H1 (cell line): ENCODE results near the gene U2AF1L4. TPM values are rescaled to one million over a fixed set of nuclear protein-coding genes. Genes with fewer than 3 reads are reported as not detected.
"Not testable (repeated sequence)": the region's sequence is repeated elsewhere in the genome, so short reads cannot be mapped to it uniquely, and the experiment has no call there.

ENCODE experiments used
- CTCF ChIA-PET: fragments of 300-600 bp; sonication (Branson Sonifier 250); formaldehyde crosslinking; loops from one replicate; lab custom pipeline; 2021; ENCODE audit not compliant: partially characterized antibody; lab: Charles Lee
- POLR2A ChIA-PET: fragments of 300-600 bp; sonication (Branson Sonifier 250); formaldehyde crosslinking; loops from one replicate; lab custom pipeline; 2021; ENCODE audit warnings: inconsistent platforms; ENCODE audit not compliant: partially characterized antibody; lab: Charles Lee
- DNase-seq, 2 experiments: peaks; one replicate each; pipeline versions ENCODE4 v3.0.0 to v3.0.0-alpha.2; 2010 to 2022; ENCODE audit warnings: low spot score in 2 of 2, low read depth in 1 of 2, mixed read lengths in 1 of 2
- FAIRE-seq: peaks from 2 replicates; lab custom pipeline; 2011; peaks lifted over from hg19 to GRCh38; lab: Jason Lieb, UNC
- H2AFZ ChIP-seq: 2 replicates; pipeline ENCODE4 v1.8.1; 2012; ENCODE audit warnings: low read length, inconsistent platforms
- H2AK5ac ChIP-seq: 2 replicates; pipeline ENCODE4 v1.6.1; 2013; ENCODE audit warnings: low read depth, low read length
- H2BK120ac ChIP-seq: replicated peaks from 2 replicates; pipeline ENCODE3; 2013; ENCODE audit warnings: low read depth, low read length, inconsistent platforms
- H2BK12ac ChIP-seq: 2 replicates; pipeline ENCODE4 v1.6.1; 2013; ENCODE audit warnings: low read depth, low read length
- H2BK15ac ChIP-seq: 2 replicates; pipeline ENCODE4 v1.6.1; 2013; ENCODE audit warnings: low read length
- H2BK20ac ChIP-seq: 2 replicates; pipeline ENCODE4 v1.6.1; 2013; ENCODE audit warnings: low read length
- H2BK5ac ChIP-seq: 2 replicates; pipeline ENCODE4 v1.6.1; 2013; ENCODE audit warnings: low read depth, low read length
- H3K14ac ChIP-seq: 2 replicates; pipeline ENCODE4 v1.6.1; 2013; ENCODE audit warnings: inconsistent platforms; ENCODE audit not compliant: insufficient read length
- H3K18ac ChIP-seq: 2 replicates; pipeline ENCODE4 v1.6.1; 2013; ENCODE audit warnings: low read length; ENCODE audit errors: extremely low read depth
- H3K23ac ChIP-seq: 2 replicates; pipeline ENCODE4 v1.6.1; 2013; ENCODE audit warnings: inconsistent platforms; ENCODE audit not compliant: insufficient read length
- H3K23me2 ChIP-seq: 2 replicates; pipeline ENCODE4 v1.6.1; 2013; ENCODE audit warnings: low read depth, low read length
- H3K27ac ChIP-seq: 2 replicates; pipeline ENCODE4 v1.6.1; 2011; ENCODE audit warnings: low read depth, low read length, inconsistent platforms
- H3K27me3 ChIP-seq, 4 experiments: replicated peaks in 1 of 4; 1 replicate in 1 of 4; 2 replicates in 3 of 4; pipeline versions ENCODE4 v1.6.1 to v1.8.1; 2011 to 2013; ENCODE audit warnings: low read length in 3 of 4, mild to moderate bottlenecking in 3 of 4, inconsistent platforms in 2 of 4, mixed read lengths in 2 of 4, moderate library complexity in 1 of 4; ENCODE audit not compliant: control insufficient read depth in 3 of 4, insufficient read depth in 3 of 4; ENCODE audit errors: extremely low read depth in 1 of 4
- H3K36me3 ChIP-seq, 4 experiments: 2 replicates each; pipeline versions ENCODE4 v1.6.1 to v1.8.1; 2011 to 2013; ENCODE audit warnings: mild to moderate bottlenecking in 4 of 4, low read length in 3 of 4, moderate library complexity in 2 of 4, control low read depth in 1 of 4, inconsistent platforms in 1 of 4; ENCODE audit not compliant: insufficient read depth in 4 of 4, control insufficient read depth in 2 of 4
- H3K4ac ChIP-seq: replicated peaks from 2 replicates; pipeline ENCODE3; 2013; ENCODE audit warnings: low read length, low read depth, mixed read lengths, inconsistent platforms; ENCODE audit not compliant: insufficient read length
- H3K4me1 ChIP-seq, 4 experiments: replicated peaks in 1 of 4; 1 replicate in 1 of 4; 2 replicates in 3 of 4; pipeline versions ENCODE4 v1.6.1 to v1.8.1; 2011 to 2013; ENCODE audit warnings: low read length in 3 of 4, inconsistent platforms in 2 of 4, mixed read lengths in 1 of 4; ENCODE audit not compliant: insufficient read depth in 4 of 4, control insufficient read depth in 3 of 4
- H3K4me2 ChIP-seq, 2 experiments: 2 replicates each; pipeline versions ENCODE4 v1.6.1 to v1.8.1; 2011 to 2013; ENCODE audit warnings: low read depth in 2 of 2, low read length in 2 of 2, control low read depth in 1 of 2, inconsistent platforms in 1 of 2, mild to moderate bottlenecking in 1 of 2; ENCODE audit not compliant: insufficient read depth in 1 of 2
- H3K4me3 ChIP-seq, 4 experiments: fragments of 200-600, 300-600 bp in 1 of 4; sonication (generic), shearing (Covaris generic), sonication (Bioruptor Twin) in 1 of 4; 2 replicates each; pipeline versions ENCODE4 v1.5.1 to v1.8.1; 2011 to 2016; ENCODE audit warnings: low read length in 4 of 4, low read depth in 3 of 4, control low read depth in 2 of 4, inconsistent platforms in 2 of 4, mild to moderate bottlenecking in 2 of 4, mixed read lengths in 1 of 4, moderate library complexity in 1 of 4; ENCODE audit not compliant: insufficient read depth in 2 of 4; ENCODE audit errors: extremely low read depth in 1 of 4
- H3K56ac ChIP-seq: replicated peaks from 2 replicates; pipeline ENCODE3; 2013; ENCODE audit warnings: low read depth, mild to moderate bottlenecking, mixed read lengths, low read length, inconsistent platforms; ENCODE audit not compliant: insufficient read length
- H3K79me1 ChIP-seq: 2 replicates; pipeline ENCODE4 v1.6.1; 2013; ENCODE audit warnings: low read depth, low read length, control low read depth
- H3K79me2 ChIP-seq, 2 experiments: 2 replicates each; pipeline versions ENCODE4 v1.6.1 to v1.8.1; 2012 to 2013; ENCODE audit warnings: low read length in 2 of 2, mild to moderate bottlenecking in 2 of 2, inconsistent platforms in 1 of 2; ENCODE audit not compliant: insufficient read depth in 2 of 2, control insufficient read depth in 1 of 2
- H3K9ac ChIP-seq, 4 experiments: replicated peaks in 1 of 4; 1 replicate in 1 of 4; 2 replicates in 3 of 4; pipeline versions ENCODE4 v1.6.1 to v1.8.1; 2011 to 2013; ENCODE audit warnings: low read depth in 3 of 4, low read length in 3 of 4, control low read depth in 2 of 4, mild to moderate bottlenecking in 2 of 4, moderate library complexity in 2 of 4, inconsistent platforms in 1 of 4; ENCODE audit errors: extremely low read depth in 1 of 4
- H3K9me3 ChIP-seq, 2 experiments: 2 replicates each; pipeline versions ENCODE4 v1.6.1 to v1.8.1; 2012 to 2013; ENCODE audit warnings: mild to moderate bottlenecking in 2 of 2, moderate library complexity in 2 of 2, control low read depth in 1 of 2, inconsistent platforms in 1 of 2, low read depth in 1 of 2, low read length in 1 of 2, mixed read lengths in 1 of 2; ENCODE audit not compliant: insufficient read depth in 2 of 2
- H4K20me1 ChIP-seq, 2 experiments: replicated peaks in 1 of 2; 2 replicates each; pipeline versions ENCODE3 to v1.8.1; 2011 to 2013; ENCODE audit warnings: inconsistent platforms in 2 of 2, low read length in 2 of 2, mild to moderate bottlenecking in 1 of 2; ENCODE audit not compliant: insufficient read depth in 2 of 2, control insufficient read depth in 1 of 2
- H4K5ac ChIP-seq: 2 replicates; pipeline ENCODE4 v1.6.1; 2013; ENCODE audit warnings: low read length, low read depth, mixed read lengths, inconsistent platforms; ENCODE audit not compliant: insufficient read length
- H4K8ac ChIP-seq: 2 replicates; pipeline ENCODE4 v1.8.0; 2013; ENCODE audit warnings: mild to moderate bottlenecking, moderate library complexity, low read length, inconsistent platforms; ENCODE audit not compliant: insufficient read depth; ENCODE audit errors: extremely low read depth
- H4K91ac ChIP-seq: replicated peaks from 2 replicates; pipeline ENCODE3; 2013; ENCODE audit warnings: low read length, mixed read lengths, inconsistent platforms; ENCODE audit not compliant: insufficient read length
- BCL11A ChIP-seq, 2 experiments: IDR thresholded peaks; one replicate each; pipeline ENCODE4 v1.6.1; 2011; ENCODE audit warnings: low read depth in 2 of 2, low read length in 2 of 2, mild to moderate bottlenecking in 2 of 2
- HDAC2 ChIP-seq, 2 experiments: fragments of 300-600 bp in 1 of 2; sonication (generic) in 1 of 2; IDR thresholded peaks; 2 replicates each; pipeline ENCODE4 v1.6.1; 2011 to 2012; ENCODE audit warnings: low read depth in 2 of 2, low read length in 2 of 2, mild to moderate bottlenecking in 2 of 2, moderate library complexity in 2 of 2, borderline replicate concordance in 1 of 2, inconsistent platforms in 1 of 2
- TBP ChIP-seq: IDR thresholded peaks from 2 replicates; pipeline ENCODE4 v1.6.1; 2011; ENCODE audit warnings: low read depth, low read length, improper control_type of control experiment
- WGBS, 2 experiments: shearing (Covaris generic) in 1 of 2; methylation state at CpG; one replicate each; pipeline versions ENCODE4 v1.1.6 to v1.1.7; 2013 to 2015; ENCODE audit warnings: low lambda C conversion rate in 2 of 2, mixed read lengths in 2 of 2, inconsistent platforms in 1 of 2, low coverage in 1 of 2, missing lambda C conversion rate in 1 of 2; ENCODE audit not compliant: insufficient replicate concordance in 2 of 2, insufficient coverage in 1 of 2, insufficient read length in 1 of 2; ENCODE audit errors: extremely low coverage in 1 of 2, missing lambda C conversion rate in 1 of 2; 5-methylcytosine and 5-hydroxymethylcytosine counted together
- polyA plus RNA-seq, 7 experiments: library from polyadenylated mRNA; depleted of rRNA in 3 of 7; stranded (reverse) in 5 of 7; unstranded in 2 of 7; fragments of >200 nt in 5 of 7; fragments of 200-250 nt in 2 of 7; gene quantifications; 1 replicate in 5 of 7; 2 replicates in 1 of 7; 4 replicates in 1 of 7; pipeline versions ENCODE4 v1.2.1 to v1.2.3, GENCODE V29; 2011 to 2013; ENCODE audit warnings: missing spikeins in 2 of 7, mixed read lengths in 2 of 7
- total RNA-seq: library from RNA; stranded (reverse); fragmentation: NEBNext Ultra II Directional; extraction: Animal tissue kit (Norgen Biotek cat#: 25700); gene quantifications from 2 replicates; pipeline ENCODE4 v1.2.1, GENCODE V29; 2021

The U2AF1L4 gene
- total and polyA plus RNA-seq, 2 of the 8 experiments (the other 6 are each of a cell fraction or from before 2014, with no cell fraction given) = 15.1 to 32.7 TPM

GRCh38 chr19:35724560-35724959, 20.7 kb downstream of the U2AF1L4 start (continued):
- TF ChIP-seq HDAC2 (IDR thresholded peaks at IDR 0.05; ENCODE audit: borderline replicate concordance in 1 of 2, low read depth in 2 of 2, low read length in 2 of 2) = no peak
- no peak for TF ChIP-seq TBP
- TF ChIP-seq BCL11A (IDR thresholded peaks at IDR 0.05; ENCODE audit: low read depth in 2 of 2, low read length in 2 of 2) = no peak

DNA sequence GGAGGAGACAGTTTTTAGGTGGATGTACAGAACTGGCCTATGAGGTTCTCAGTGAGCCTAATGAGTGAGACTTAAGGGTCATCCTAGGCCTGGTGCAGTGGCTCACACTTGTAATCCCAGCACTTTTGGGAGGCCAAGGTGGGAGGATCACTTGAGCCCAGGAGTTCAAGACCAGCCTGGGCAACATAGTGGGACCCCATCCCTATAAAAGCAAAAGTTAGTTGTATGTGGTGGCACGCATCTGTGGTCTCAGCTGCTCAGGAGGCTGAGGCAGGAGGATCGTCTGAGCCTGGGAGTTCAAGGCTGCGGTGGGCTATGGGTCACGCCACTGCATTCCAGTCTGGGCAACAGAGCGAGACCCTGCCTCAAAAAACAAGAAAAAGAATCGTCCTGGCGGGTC, 21.1 kb downstream of the U2AF1L4 start:
- not testable (repeated sequence) for H3K27me3 ChIP-seq

More for the DNA sequence above, 21.1 kb downstream of the U2AF1L4 start:
- not testable (repeated sequence) for H3K23ac ChIP-seq, H2AK5ac ChIP-seq, H3K56ac ChIP-seq, H3K27ac ChIP-seq, H3K4me1 ChIP-seq, H3K4me2 ChIP-seq, H4K8ac ChIP-seq, H3K4ac ChIP-seq, H2BK5ac ChIP-seq, H3K18ac ChIP-seq, H3K14ac ChIP-seq, H2BK15ac ChIP-seq, H4K91ac ChIP-seq, H2BK20ac ChIP-seq, H2BK12ac ChIP-seq, H3K9me3 ChIP-seq, H4K5ac ChIP-seq, FAIRE-seq, H2BK120ac ChIP-seq, H3K4me3 ChIP-seq, H3K9ac ChIP-seq, H3K79me1 ChIP-seq, DNase-seq, H3K23me2 ChIP-seq, H2AFZ ChIP-seq
- Histone ChIP-seq H3K36me3 (peaks cover 42 to 69% (median 59%) of the 10 kb centered on the region in 4 experiments), H3K79me2 (peaks cover 0 to 12% of the 10 kb centered on the region in 2 experiments; a peak in 2 of 4 replicates), H4K20me1 (peaks cover 5 to 19% of the 10 kb centered on the region in 2 experiments)
- ChIA-PET POLR2A (interaction anchor here (1.0 to 6.1 kb wide), 4 partner anchors 8 to 43 kb away, joined by 3 to 39 read pairs (median 7); no protein-coding TSS in a partner anchor), CTCF (interaction anchor here (0.7 to 11.8 kb wide), 2 partner anchors 14 to 35 kb away, joined by 3 to 80 read pairs; partner anchors contain the start of gene IGFLR1)
- 98% methylated on average over 7 of the region's 7 CpGs; no CpG with 5 or more reads in 1 of the 2 experiments for WGBS, 2 experiments
